ENCODE results near the gene COL5A1.

COL5A1 gene

GRCh38 chr9:134708672-134709038 is 67.1 kb downstream of the COL5A1 start (continued):
- TF ChIP-seq CSDC2 (CRISPR knock-in tag; IDR thresholded peaks at IDR 0.05) = no peak
- TF ChIP-seq ZNF565 (CRISPR knock-in tag; conservative IDR thresholded peaks at IDR 0.05; ENCODE audit: low read depth) = no peak

- no peak for ATAC-seq
- TF ChIP-seq POU6F1 (CRISPR knock-in tag; IDR thresholded peaks at IDR 0.05; ENCODE audit: borderline replicate concordance, low read depth) (no peak), ZFP3 (CRISPR knock-in tag; IDR thresholded peaks at IDR 0.05) (peak; percentile 64; the same call in 1 of the 2 replicates)
These were observed 68.1 kb downstream of the COL5A1 start for GRCh38 chr9:134709512-134710270.

- TF ChIP-seq ESRRG (CRISPR knock-in tag; IDR thresholded peaks at IDR 0.05) (no peak), PATZ1 (CRISPR knock-in tag; IDR thresholded peaks at IDR 0.05; ENCODE audit: borderline replicate concordance) (no peak), RARB (CRISPR knock-in tag; IDR thresholded peaks at IDR 0.05) (no peak)
- ATAC-seq = no peak
These were observed 68.6 kb downstream of the COL5A1 start for GRCh38 chr9:134710271-134710540.

GRCh38 chr9:134710901-134711300 is 69.3 kb downstream of the COL5A1 start:
- no peak for ATAC-seq
- TF ChIP-seq CREB5 (CRISPR knock-in tag; IDR thresholded peaks at IDR 0.05; ENCODE audit: low read depth) (no peak), BACH2 (CRISPR knock-in tag; IDR thresholded peaks at IDR 0.05; ENCODE audit: borderline replicate concordance) (no peak), RARB (CRISPR knock-in tag; IDR thresholded peaks at IDR 0.05) (no peak), OSR1 (CRISPR knock-in tag; IDR thresholded peaks at IDR 0.05) (no peak), SNAI2 (CRISPR knock-in tag; IDR thresholded peaks at IDR 0.05) (no peak), PPARA (CRISPR knock-in tag; IDR thresholded peaks at IDR 0.05; ENCODE audit: borderline replicate concordance) (no peak), CSRNP3 (CRISPR knock-in tag; IDR thresholded peaks at IDR 0.05) (no peak), ARNTL (CRISPR knock-in tag; IDR thresholded peaks at IDR 0.05; ENCODE audit: borderline replicate concordance, low read depth) (no peak), ZNF8 (CRISPR knock-in tag; IDR thresholded peaks at IDR 0.05) (no peak), ZNF565 (CRISPR knock-in tag; conservative IDR thresholded peaks at IDR 0.05; ENCODE audit: low read depth) (no peak), TOX (CRISPR knock-in tag; IDR thresholded peaks at IDR 0.05; ENCODE audit: borderline replicate concordance) (no peak), ZNF70 (CRISPR knock-in tag; IDR thresholded peaks at IDR 0.05) (no peak), TSHZ2 (CRISPR knock-in tag; IDR thresholded peaks at IDR 0.05) (no peak), ZFP30 (CRISPR knock-in tag; IDR thresholded peaks at IDR 0.05) (no peak), ZFP3 (CRISPR knock-in tag; IDR thresholded peaks at IDR 0.05) (no peak), ISL1 (CRISPR knock-in tag; IDR thresholded peaks at IDR 0.05) (no peak), ESRRG (CRISPR knock-in tag; IDR thresholded peaks at IDR 0.05) (no peak)

Measured in SK-N-SH treated with all-trans-retinoic acid at 6 μM for 48 hours (cell line).